Kidney (tissue), 14 donors: Measurements from ENCODE around the gene GMIP. TPM values are rescaled to one million over a fixed set of nuclear protein-coding genes. Genes with fewer than 3 reads are reported as not detected.

Experiments
- DNase-seq, 5 donors: peaks; one replicate each; pipeline ENCODE4 v3.0.0-alpha.2; 2013 to 2020
- FAIRE-seq: peaks from 2 replicates; lab custom pipeline; 2012; peaks lifted over from hg19 to GRCh38; lab: Jason Lieb, UNC
- H3K27ac ChIP-seq, 2 donors: one replicate each; pipeline ENCODE4 v1.7.0; 2013; ENCODE audit warnings: low read depth in 2 of 2, low read length in 2 of 2, inconsistent platforms in 1 of 2
- H3K27me3 ChIP-seq: one replicate; pipeline ENCODE4 v1.7.1; 2013; ENCODE audit warnings: low read length, inconsistent platforms; ENCODE audit not compliant: control insufficient read depth, insufficient read depth
- H3K36me3 ChIP-seq, 3 donors: one replicate each; pipeline versions ENCODE4 v1.7.0 to v1.7.1; 2013; ENCODE audit warnings: low read length in 3 of 3, control low read depth in 1 of 3, inconsistent platforms in 1 of 3; ENCODE audit not compliant: insufficient read depth in 3 of 3, control insufficient read depth in 2 of 3
- H3K4me1 ChIP-seq, 3 donors: one replicate each; pipeline versions ENCODE4 v1.7.0 to v1.7.1; 2013; ENCODE audit warnings: low read length in 3 of 3, inconsistent platforms in 1 of 3, low read depth in 1 of 3; ENCODE audit not compliant: control insufficient read depth in 2 of 3, insufficient read depth in 2 of 3
- H3K4me3 ChIP-seq, 3 donors: one replicate each; pipeline versions ENCODE4 v1.7.0 to v1.8.1; 2013; ENCODE audit warnings: low read length in 3 of 3, control low read depth in 1 of 3, inconsistent platforms in 1 of 3
- H3K9ac ChIP-seq, 3 donors: one replicate each; pipeline versions ENCODE4 v1.7.0 to v1.7.1; 2013; ENCODE audit warnings: low read length in 3 of 3, control low read depth in 1 of 3, inconsistent platforms in 1 of 3
- H3K9me3 ChIP-seq, 3 donors: one replicate each; pipeline versions ENCODE4 v1.7.0 to v1.7.1; 2013; ENCODE audit warnings: low read length in 3 of 3, control low read depth in 1 of 3, inconsistent platforms in 1 of 3; ENCODE audit not compliant: control insufficient read depth in 2 of 3, insufficient read depth in 1 of 3
- CTCF ChIP-seq: IDR thresholded peaks from 3 replicates; pipeline ENCODE4 v1.5.1; 2012; ENCODE audit warnings: mild to moderate bottlenecking, moderate library complexity, borderline replicate concordance; ENCODE audit not compliant: insufficient read depth; ENCODE audit errors: extremely low read depth
- intact Hi-C: fragments of 100-400 bp; cut with DNase I; formaldehyde crosslinking; loops from one replicate; pipeline ENCODE4 v1.11.1; 2022
- polyA plus RNA-seq: library from polyadenylated mRNA; stranded (reverse); fragments of 350-450 nt; fragmentation: Illumina TruSeq; extraction: RNeasy Lipid Tissue Mini Kit (QIAGEN cat#74804); gene quantifications from one replicate; pipeline ENCODE4 v1.2.3, GENCODE V29; 2014; ENCODE audit warnings: low read depth, low replicate concordance; ENCODE audit not compliant: insufficient read depth
- total RNA-seq: library from RNA; stranded (reverse); fragmentation: NEBNext Ultra II Directional; extraction: Animal tissue kit (Norgen Biotek cat#: 25700); gene quantifications from one replicate; pipeline ENCODE4 v1.2.1, GENCODE V29; 2021
- donor health status: control.
- donor health status: control.
- donor health status: control.
- donor health status: control.
- donor health status: control.
- donor health status: DM: yes; HTN: yes; CAD: no.
- donor health status: Normal renal cell carcinoma (clear cell type).

The GMIP gene
- total and polyA plus RNA-seq, 2 donors from 2014 or later, result 3.3 to 18.8 TPM

DNA sequence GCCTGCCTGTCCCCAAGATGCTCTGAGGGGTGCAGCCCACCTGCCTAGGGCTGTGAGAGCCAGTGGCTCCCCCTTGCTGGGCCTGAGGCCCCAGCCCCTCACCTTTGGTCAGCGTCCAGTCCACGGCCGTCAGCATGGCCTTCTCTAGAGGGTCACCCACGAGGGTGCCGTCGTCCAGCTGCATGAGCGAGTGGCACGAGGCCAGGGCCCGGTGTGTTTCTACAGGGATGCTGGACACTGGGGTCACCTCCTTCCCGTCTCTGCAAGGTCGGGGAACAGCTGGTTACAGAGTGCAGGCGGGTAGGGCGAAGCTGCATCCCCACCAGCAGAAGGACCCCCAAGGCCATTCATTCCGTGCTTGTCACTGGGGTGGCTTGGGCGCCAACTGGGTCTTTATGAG, 11.0 kb upstream of the GMIP start:
- DNase-seq (no peak), FAIRE-seq (no peak)
- H3K36me3 ChIP-seq, result peaks cover 0 to 79% (median 49%) of the 10 kb centered on the region in 3 donors
- H3K27ac ChIP-seq, result no peak overlapping the region
- H3K4me1 ChIP-seq, result no peaks in the 10 kb centered on the region
- intact Hi-C loops, result no loop called here
- H3K9me3 ChIP-seq, result no peaks in the 10 kb centered on the region
- no peak overlapping the region for H3K9ac ChIP-seq
- H3K27me3 ChIP-seq, result no peaks in the 10 kb centered on the region
- H3K4me3 ChIP-seq, result no peak overlapping the region
- TF ChIP-seq CTCF, result no peak

DNA sequence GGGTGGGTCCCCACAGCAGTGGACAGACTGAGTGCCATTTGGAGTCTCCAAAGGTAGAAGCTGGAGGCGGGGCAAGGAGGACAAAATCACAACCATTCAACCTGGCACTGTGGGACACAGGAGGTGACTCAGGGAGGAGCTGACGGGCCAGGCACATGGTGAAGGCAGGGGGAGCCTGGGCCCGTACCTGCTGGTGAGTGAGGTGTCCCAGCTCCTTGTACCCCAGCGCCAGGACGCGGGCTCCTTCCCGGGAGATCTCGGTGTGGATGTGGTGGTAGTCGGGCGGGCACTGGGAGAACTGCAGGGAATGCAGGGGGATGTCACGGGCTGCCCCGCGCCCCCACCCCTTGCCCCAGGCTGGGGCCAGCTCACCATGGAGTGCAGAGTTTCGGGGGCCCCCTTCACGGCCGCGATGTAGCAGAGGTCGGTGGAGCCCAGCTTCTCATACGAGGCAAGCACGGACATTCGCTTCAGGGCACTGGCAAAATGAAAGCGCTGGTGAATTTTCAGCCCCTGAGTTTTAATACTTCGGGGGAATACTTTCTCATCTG, 10.2 kb upstream of the GMIP start:
- H3K27me3 ChIP-seq, result no peaks in the 10 kb centered on the region
- TF ChIP-seq CTCF, result no peak
- FAIRE-seq, result no peak
- H3K36me3 ChIP-seq, result peaks cover 0 to 81% (median 49%) of the 10 kb centered on the region in 3 donors
- no peaks in the 10 kb centered on the region for H3K4me1 ChIP-seq
- no peak overlapping the region for H3K4me3 ChIP-seq
- H3K9me3 ChIP-seq, result no peaks in the 10 kb centered on the region
- no peak overlapping the region for H3K27ac ChIP-seq
- intact Hi-C loops, result no loop called here
- DNase-seq, result no peak
- H3K9ac ChIP-seq, result no peak overlapping the region

- FAIRE-seq, result no peak
- Histone ChIP-seq H3K9me3 (no peaks in the 10 kb centered on the region), H3K27ac (no peak overlapping the region), H3K36me3 (peaks cover 0 to 74% (median 43%) of the 10 kb centered on the region in 3 donors), H3K4me1 (no peaks in the 10 kb centered on the region), H3K4me3 (no peak overlapping the region), H3K9ac (no peak overlapping the region), H3K27me3 (no peaks in the 10 kb centered on the region)
- no peak for TF ChIP-seq CTCF
- intact Hi-C loops, result no loop called here
- no peak for DNase-seq
Measured at GRCh38 chr19:19652482-19653295, 9.2 kb upstream of the GMIP start.
